GM19240 (cell line): ENCODE results near the gene SSBP2.
"Not testable (repeated sequence)": the region's sequence is repeated elsewhere in the genome, so short reads cannot be mapped to it uniquely, and the experiment has no call there.

ENCODE experiments used
- DNase-seq: peaks from one replicate; pipeline ENCODE4 v3.0.0; 2011; ENCODE audit warnings: low spot score; ENCODE audit not compliant: insufficient read length

The SSBP2 gene

DNA sequence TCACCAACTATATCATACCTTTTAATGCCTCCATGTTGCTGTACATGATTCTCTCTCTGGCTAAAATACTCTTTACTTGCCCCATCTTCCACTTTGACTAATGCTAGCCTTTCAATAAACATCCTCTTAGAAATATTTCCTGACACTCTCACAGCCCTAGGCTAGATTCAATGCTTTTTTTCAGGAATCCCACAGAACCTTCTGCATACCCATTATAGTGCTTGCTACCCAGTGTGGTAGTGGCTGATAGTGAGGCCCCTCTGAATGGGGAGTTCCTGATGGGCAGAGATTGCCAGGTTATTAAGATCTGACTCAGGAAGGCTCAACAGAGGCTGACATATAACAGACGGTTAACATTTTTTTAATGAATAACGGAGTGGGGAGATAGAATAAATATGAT is 11.6 kb downstream of the SSBP2 start:
- DNase-seq = no peak

DNA sequence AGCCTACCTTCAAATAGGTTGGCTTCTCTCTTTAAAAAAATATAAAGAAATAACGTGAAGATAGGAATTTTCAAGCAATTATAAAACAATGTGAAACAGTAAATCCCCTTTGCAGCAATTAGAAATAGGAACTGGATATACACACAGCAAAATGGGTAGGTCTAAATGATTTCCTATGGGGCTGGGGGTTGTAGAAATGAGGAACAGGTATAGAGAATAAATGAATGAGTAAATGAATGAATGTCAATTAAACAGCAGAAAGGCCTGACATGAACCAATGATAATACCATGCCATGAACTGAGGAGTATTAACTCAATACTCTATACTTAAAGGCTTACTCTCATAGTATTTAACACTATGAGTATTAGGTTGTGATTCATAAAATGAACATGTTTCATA is 21.6 kb downstream of the SSBP2 start:
- DNase-seq = no peak

- DNase-seq = no peak
Measured at GRCh38 chr5:81728301-81728700, 22.6 kb downstream of the SSBP2 start.

DNA sequence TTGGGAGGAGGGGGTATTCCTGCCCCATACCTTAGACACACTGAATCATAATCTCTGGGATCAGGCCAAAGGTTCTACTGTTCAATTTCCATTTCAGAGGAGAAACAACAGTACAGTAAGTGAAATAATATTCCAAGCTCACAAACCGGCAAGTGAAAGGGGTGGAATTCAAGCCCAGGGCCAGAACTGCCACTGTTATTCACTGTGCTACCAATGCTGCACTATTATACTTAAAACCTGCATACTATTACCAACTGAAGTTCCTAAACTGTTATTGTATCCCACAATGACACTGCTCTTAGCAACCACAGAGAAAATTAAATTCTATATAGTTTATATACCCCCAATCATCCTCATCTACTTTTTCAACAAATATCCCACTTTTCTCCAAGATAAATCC is 24.6 kb downstream of the SSBP2 start:
- no peak for DNase-seq

GRCh38 chr5:81724571-81724970 is 26.3 kb downstream of the SSBP2 start:
- DNase-seq = no peak

- no peak for DNase-seq
Measured at GRCh38 chr5:81724108-81724507, 26.8 kb downstream of the SSBP2 start.

GRCh38 chr5:81721049-81721448 is 29.8 kb downstream of the SSBP2 start:
- no peak for DNase-seq

GRCh38 chr5:81719743-81720345 is 31.1 kb downstream of the SSBP2 start:
- no peak for DNase-seq

DNA sequence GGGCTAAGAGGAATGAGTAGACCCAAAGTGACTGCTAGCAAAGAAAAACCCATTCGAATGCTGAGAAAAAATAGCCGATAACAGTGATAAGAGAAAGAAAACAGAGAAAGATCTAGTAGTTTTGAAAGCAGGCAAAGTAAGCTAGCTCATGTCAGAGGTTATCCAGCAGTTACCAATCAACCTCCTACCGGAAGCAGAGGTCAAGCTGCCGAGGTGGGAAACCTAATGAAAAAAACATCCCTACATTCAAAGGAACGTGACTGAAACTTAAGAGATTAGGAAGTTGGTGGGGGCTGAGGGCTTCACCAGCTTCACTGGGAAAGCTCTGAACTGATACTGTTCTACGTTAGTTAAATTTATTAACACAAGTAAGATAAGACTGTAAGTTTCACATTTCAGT is 32.6 kb downstream of the SSBP2 start:
- no peak for DNase-seq

DNA sequence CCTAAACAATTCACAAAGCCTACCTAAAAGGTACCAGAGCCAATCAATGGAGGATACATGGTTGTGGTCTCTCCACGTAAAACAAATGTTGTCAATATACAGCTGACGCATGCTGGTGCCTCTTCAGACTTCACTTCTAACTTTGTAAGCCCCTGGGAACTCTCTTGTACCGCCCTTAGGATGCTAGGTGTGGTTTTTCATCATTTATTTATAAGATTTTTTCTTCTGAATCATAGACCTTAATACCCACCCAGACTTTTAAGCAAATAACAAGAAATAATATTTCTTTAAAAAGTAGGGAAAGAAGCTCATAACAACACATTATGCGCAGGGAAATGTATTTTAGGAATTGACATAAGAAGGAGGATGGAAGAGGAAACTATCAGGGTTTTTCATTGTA is 33.0 kb downstream of the SSBP2 start:
- no peak for DNase-seq

DNA sequence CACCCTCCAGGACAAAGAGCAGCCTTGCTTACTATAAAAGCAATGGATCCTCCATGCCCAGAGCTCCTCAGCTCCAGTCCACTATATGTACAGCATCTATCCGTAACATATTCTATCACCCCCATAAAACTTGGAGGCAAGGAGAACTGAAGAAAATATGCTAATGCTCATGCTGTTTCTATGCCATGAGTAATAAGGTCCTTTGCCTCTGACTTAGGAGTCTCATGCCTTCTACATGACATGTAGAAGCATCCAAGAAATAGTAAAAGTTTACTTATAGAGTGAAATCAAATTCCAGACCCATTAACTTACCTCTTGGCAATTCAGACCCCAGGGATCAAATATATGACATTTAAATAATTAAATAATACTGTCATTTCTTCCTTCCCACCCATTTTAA is 33.7 kb downstream of the SSBP2 start:
- DNase-seq = no peak

GRCh38 chr5:81714076-81714475 is 36.8 kb downstream of the SSBP2 start:
- not testable (repeated sequence) for DNase-seq

DNA sequence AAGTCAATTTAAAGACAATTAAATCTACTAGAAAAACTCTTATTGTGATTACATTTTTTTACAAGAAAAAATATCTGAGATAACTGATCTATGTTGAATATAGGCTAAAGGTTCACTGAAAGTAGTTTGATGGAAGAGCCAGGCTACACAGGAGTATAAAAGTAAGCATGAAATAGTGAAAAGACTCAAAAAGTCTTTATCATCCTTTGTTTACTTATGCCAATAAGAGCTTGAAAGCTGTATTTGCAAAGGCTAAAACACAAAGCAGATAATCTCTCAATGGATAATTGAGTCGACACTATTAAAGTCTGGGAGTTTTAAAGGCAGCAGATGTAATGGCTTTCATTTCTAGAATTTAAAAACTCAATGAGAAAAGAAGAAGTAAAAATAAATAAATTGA is 42.0 kb downstream of the SSBP2 start:
- DNase-seq = no peak

GRCh38 chr5:81703840-81704239 is 47.1 kb downstream of the SSBP2 start:
- DNase-seq = no peak

- DNase-seq = no peak
Measured at GRCh38 chr5:81700166-81700565, 50.7 kb downstream of the SSBP2 start.

DNA sequence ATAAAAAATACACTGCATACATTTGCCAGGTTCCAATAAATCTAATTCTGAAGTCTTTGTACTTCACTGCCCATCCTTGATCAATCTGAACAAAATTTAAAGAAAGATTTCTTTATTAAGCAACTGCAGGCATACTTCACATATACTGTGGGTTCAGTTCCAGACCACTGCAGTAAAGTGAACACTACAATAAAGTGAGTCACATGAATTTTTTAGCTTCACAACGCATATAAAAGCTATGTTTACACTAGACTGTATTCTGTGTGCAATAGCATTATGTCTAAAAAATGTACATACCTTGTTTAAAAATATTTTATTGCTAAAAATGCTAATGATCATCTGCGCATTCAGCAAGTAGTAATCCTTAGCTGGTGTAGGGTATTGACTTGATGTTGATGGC is 52.1 kb downstream of the SSBP2 start:
- DNase-seq = no peak

GRCh38 chr5:81696418-81697397 is 54.2 kb downstream of the SSBP2 start:
- DNase-seq = no peak

DNA sequence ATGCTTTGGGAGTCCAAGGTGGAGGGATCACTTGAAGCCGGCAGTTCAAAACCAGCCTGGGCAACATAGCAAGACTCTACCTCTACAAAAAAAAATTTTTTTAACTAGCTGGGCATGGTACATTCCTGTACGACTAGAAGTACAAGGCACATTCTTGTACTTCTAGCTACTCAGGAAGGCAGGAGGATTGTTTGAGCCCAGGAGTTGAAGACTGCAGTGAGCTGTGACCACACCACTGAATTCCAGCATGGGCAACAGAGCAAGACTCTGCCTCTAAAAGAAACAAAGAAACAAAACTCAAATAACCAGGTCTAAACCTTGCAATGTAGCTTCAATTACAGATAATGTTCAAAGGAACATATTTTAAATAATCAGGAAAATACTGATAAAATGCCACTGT is 56.2 kb downstream of the SSBP2 start:
- no peak for DNase-seq

DNA sequence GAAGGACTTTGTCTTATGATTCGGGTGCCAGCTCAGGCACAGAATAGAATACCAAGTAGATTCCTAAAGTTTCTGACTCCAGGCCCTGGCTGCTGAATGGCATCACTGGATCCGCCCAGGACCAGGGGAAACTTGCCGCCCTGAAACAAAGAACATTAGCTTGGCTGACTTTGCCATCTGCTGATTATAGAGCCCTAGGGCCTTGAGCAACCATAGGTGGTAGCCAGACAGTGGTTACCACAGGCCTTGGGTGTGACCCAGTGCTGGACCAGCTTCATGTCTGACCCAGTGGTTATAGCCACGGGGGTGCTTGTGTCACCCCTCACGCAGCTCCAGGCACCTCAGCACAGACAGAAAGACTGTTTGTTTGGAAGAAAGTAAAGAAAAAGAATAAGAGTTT is 62.7 kb downstream of the SSBP2 start:
- no peak for DNase-seq

DNA sequence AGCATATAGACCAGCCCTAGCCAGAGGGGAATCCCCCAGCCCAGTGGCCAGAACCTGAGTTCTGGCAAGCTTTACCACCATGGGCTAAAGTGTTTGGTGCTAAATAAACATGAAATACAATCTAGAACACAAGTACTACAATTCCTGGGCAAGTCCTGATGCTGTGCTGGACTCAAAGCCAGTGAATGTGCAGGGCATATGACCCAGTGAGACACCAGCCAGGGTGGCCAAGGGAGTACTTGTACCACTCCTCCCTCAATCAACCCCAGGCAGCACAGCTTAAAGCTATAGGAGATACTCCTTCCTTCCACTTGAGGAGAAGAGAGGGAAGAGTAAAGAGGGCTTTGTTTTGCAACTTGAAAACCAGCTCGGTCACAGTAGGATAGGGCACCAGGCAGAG is 63.6 kb downstream of the SSBP2 start:
- DNase-seq = no peak

DNA sequence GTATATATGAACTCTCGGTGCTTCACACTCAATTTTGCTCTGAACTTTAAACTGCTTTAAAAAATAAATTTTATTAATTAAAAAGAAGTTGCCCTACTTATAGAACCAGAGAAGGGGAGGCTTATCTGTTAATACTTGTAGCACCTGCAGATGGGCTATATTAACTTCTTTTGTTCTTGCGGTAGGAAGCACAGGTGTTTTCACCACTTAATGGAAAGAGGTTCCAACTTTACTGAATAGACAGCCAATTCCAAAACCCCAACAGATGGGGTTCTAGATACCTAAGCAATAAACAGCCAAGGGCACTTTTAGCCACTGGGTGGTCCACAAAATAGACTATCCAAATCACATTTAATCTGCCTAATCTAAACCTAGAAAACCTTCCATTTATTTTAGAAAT is 65.4 kb downstream of the SSBP2 start:
- no peak for DNase-seq

- no peak for DNase-seq
Measured at GRCh38 chr5:81679885-81680284, 71.0 kb downstream of the SSBP2 start.

GRCh38 chr5:81675420-81675819 is 75.5 kb downstream of the SSBP2 start:
- DNase-seq = no peak
